Lung microvascular endothelial cell (primary cell): ENCODE measurements around the gene TMEM170B. TPM values are rescaled to one million over a fixed set of nuclear protein-coding genes. Genes with fewer than 3 reads are reported as not detected.
"Not testable (repeated sequence)": the region's sequence is repeated elsewhere in the genome, so short reads cannot be mapped to it uniquely, and the experiment has no call there.

Experiments used
- DNase-seq, 2 donors: peaks; one replicate each; pipeline versions ENCODE4 v3.0.0 to v3.0.0-alpha.2; 2010; ENCODE audit warnings: low read depth in 2 of 2
- total RNA-seq: library from RNA; depleted of rRNA; stranded (reverse); fragments of >200 nt; gene quantifications from 2 replicates; pipeline ENCODE4 v1.2.1, GENCODE V29; 2014

TMEM170B gene
- total RNA-seq, 1 donor from 2014 or later = 2.0 TPM

DNA sequence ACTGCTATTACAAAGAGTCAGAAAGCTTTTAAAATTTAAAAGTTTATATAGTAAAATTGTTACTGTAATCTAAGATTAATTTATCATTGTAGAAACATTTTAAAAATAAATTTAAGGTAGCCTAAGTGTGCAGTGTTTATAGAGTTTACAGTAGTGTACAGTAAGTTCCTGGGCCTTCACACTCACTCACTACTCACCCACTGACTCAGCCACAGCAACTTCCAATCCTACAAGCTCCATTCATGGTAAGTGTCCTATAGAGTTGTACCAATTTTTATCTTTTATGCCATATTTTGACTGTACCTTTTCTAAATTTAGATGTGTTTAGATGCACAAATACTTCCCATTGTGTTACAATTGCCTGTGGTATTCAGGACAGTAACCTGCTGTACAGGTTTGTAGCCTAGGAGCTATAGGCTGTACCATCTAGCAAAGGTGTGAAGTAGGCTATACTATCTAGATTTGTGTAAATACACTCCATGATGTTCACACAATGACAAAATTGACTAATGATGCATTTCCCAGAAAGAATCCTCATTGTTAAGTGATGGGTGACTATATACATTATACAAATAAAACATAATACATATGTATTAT, 10.2 kb upstream of the TMEM170B start:
- no peak for DNase-seq

DNA sequence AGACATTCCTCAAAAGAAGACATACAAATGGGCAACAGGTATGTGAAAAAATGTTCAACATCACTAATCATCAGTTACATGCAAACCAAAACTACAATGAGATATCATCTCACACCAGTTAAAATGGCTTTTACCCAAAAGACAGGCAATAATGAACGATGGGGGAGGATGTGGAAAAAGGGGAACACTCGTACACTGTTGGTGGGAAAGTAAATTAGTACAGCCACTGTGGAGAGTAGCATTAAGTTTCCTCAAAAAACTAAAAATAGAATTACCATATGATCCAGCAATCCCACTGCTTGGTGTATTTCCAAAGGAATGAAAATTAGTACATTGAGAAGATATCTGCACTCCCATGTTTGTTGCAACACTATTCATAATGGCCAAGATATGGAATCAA, 8.6 kb upstream of the TMEM170B start:
- no peak for DNase-seq

DNA sequence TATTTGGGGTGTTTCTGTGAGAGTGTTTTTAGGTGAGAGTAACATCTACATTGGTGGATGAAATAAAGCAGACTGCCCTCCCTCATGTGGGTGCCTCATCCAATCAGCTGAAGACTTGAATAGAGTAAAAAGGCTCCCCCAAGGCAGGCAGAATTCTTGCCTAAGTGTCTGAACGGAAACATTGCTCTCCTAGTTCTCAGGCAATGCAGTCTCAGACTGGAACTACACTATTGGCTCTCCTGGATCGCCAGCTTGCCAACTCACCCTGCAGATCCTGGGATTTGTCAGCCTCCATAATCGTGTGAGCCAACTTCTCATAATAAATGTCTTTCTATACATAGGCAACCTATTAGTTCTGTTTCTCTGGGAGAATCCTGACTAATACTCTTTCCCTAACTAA, 5.5 kb upstream of the TMEM170B start:
- DNase-seq = no peak

DNA sequence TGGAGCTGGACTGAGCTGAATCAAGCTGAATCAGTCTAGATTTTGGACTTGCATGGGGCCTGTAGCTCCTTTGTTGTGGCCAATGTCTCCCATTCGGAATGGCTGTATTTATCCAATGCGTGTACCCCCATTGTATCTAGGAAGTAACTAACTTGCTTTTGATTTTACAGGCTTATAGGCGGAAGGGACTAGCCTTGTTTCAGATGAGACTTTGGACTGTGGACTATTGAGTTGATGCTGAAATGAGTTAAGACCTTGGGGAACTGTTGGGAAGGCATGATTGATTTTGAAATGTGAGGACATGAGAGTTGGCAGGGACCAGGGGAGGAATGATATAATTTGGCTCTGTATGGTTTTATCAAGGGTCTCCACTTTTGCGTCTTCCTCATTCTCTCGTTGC, 3.0 kb upstream of the TMEM170B start:
- DNase-seq = no peak

DNA sequence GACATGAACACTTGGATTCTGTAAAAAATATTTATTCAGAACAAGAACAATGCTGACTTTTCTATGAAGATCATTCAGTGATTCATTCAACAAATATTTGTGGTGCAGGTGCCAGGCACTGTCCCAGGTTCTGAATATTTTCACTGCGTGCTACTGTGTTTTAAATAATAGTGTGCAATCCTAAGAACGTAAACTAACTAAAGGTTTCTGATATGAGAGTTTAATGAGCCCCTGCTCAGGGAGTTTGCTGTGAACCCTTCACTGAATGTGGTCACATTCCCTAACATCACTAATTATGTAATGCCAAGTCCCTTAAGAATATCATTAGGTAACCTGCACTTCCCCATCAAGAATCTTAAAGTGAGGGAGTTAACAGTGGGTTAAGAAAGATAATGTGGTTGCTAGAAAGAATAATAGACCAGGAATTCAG, 1.7 kb upstream of the TMEM170B start:
- peak; percentile 64 to 68 for DNase-seq

DNA sequence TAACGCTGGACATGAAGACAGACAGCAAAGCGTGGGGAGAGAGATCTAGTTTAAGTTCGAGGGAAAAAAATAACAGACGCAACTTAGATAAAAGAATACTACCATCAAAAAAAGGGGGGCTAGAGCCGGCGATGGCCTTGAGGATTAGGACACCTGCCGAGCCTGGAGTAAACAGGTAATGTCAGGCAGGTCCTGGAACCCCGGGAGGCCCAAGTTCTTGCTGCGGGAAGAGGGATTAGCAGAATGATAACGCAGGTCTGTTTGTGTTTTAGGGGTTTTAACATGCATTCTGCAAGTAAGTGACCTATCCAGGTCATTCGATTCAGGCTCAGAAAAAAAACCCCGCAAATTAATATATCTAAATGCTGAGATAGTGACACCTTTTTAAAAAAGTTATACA, 754 bp upstream of the TMEM170B start:
- DNase-seq = peak in 1 of 2 donors; percentile 8

DNA sequence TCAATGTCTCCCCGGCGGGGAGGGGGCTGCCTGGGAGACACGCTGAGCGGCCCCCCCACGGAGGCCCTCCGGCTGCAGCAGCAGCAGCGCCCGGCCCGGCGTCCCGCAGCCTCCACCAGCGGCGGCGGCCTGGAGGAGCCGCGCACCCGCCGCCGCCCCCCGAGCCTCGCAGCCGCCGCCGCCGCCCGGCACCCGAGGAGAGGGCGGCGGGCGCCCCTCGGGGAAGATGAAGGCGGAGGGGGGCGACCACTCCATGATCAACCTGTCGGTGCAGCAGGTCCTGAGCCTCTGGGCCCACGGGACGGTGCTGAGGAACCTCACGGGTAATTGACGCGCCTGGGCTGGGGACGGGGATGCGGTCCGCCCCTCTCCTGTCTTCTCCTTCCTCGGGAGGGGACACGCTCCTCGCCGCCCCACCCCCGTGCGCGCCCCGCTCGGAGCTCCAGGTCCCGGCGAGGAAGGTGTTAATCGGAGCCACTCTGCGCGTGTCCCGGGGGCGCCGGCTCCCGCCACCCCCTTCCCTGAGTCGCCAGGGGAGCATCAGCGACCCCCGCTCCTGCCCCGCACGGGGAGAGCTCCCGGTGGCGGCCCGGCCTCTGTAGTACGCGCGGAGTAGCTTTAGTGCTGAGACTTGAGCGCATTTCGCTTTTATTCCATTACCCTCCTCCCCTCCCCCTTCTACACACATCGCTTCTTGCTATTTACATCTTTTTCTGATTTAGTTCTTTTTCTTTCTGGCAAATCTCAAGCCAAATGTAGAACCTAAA, 686 bp downstream of the TMEM170B start:
- DNase-seq = peak; percentile 1 to 17

DNA sequence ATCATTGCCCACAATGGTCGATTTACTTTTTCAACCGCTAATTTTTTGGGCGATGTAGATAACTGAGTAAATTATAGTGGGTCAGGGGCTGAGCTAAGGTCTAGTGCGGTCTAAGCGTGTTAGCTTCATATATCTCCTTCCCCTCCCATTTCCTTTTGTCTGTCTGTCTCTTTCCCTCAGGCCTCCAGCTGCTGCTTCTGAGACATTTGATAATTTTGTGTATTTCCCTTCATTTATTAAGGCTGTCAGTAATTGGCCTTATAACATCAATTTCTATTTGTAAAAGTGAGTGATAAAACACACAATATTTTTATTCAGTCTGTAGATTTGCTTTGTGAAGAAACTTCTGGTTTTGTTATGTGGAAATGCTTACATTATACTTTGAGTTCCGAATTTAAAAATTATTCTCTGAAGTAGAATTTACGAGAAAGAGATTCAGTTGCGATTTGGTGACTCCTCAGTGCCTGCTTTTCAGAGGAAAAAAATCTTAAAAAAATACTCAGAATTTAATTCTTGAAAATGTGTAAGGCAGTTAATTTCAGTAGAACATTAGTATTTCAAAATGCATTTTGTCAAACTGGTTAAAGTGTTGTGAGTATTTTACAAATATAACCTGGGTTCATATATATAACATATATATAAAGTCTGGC, 1.4 kb downstream of the TMEM170B start:
- DNase-seq = no peak

DNA sequence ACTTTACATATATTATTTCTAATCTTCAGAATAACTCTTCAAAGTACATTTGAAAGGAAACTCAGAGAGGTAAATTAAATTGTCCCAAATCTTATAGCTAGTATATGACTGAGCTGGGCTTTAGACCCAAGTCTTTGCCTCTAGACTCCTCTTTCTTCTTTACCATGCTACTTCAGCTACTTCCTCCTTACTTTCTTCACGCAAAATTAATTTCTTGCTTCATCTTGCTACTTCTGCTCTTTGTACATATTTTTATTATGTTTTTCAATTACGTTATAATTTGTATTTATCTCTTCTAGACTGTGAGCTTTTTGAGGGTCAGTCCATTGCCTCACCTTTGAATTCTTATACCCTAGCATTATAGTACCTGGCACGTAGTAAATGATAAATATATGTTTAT, 5.3 kb downstream of the TMEM170B start:
- DNase-seq = no peak

DNA sequence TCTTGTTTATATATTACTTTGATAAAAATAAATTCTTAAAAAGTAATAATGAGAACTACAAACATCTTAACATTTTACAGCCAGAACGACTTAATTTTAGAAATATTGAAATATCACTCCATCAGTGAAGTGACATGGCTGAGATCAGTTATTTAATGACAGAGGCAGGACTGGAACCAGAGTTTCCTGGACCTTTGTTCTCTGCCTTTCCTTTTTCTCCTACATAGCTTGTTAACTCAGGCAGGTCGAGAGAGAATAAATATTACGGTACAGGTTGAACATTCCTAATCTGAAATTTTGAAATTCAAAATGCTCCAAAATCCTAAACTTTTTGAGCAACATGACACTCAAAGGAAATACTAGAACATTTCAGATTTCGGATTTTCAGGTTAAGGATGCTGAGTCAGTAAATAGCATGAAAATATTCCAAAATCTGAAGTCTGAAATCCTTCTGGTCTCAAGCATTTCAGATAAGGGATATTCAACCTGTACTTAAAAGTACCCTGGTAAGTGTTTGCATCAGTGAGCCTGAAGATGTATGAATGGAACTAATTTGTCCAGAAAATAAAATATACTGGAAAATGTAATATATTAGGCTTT, 6.5 kb downstream of the TMEM170B start:
- DNase-seq = no peak

DNA sequence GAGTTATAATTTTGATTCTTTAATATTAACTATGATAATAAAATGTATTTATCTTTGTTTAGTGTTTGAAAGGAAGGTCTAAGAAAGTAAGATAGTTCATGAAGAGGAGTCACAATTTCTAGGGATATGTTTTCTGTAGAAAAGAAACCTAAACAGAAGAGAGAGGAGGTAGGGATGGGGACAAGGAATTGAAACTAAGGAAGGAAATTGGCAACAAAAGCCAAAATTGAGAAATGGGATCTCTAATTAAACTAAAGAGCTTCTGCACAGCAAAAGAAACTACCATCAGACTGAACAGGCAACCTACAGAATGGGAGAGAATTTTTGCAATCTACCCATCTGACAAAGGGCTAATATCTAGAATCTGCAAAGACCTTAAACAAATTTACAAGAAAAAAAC, 10.3 kb downstream of the TMEM170B start:
- DNase-seq = not testable (repeated sequence)

DNA sequence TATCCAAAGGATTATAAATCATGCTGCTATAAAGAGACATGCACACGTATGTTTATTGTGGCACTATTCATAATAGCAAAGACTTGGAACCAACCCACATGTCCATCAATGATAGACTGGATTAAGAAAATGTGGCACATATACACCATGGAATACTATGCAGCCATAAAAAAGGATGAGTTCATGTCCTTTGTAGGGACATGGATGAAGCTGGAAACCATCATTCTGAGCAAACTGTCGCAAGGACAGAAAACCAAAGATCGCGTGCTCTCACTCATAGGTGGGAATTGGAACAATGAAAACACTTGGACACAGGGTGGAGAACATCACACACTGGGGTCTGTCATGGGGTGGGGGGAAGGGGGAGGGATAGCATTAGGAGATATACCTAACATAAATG, 11.0 kb downstream of the TMEM170B start:
- DNase-seq = not testable (repeated sequence)

DNA sequence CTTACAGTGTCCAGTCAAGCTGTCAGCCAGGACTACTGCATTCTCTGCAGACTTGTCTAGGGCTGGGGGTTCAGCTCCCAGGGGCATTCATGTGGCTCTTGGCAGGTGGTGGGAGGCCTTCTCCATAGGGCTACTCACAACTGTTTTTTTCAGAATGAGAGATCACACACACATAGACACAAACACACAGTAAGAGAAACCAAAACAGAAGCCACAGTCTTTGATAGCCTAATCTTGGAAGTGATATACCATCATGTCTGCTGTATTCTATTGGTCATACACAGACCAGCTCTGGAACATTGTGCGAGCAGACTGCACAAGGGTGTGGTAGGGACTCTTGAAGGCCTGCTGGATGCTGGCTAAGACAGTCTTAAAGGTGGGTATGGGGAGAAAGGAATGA, 13.5 kb downstream of the TMEM170B start:
- DNase-seq = no peak

DNA sequence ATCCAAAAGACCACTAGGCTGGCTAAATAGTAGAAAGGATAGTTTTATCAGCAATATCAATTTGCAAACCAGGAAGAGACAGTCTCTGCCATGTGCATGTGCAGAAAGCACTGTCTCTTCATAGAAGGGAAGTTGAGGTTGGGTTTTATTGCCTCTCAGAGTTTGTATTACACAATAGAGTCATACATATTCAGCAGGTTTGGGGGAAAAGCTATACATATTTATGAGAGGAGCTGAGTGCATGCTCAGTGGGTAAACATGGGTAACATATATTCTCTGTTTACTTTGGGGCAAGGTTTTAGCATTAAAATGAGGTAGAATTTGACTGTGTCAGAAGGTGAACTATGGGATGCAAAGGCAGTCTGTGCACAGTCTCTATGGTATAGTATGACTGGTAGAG, 14.9 kb downstream of the TMEM170B start:
- DNase-seq = no peak

DNA sequence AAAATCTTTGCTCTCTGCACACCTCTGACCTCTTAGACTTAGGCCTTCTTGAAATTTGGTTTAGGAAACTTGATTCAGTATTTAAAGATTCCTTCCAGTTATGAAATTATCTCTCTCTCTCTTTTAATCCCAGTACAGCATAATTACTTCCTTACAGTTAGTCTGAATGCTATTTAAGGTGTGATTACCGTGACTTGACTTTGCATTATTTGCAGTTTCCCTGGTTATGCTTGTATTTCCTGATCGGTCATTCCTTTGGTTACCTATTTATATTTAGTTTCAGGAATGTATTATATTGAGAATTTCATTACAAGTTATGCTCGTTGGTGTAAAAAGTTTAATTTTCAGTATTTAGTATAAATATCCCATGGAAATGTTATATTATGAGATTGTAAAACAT, 16.3 kb downstream of the TMEM170B start:
- DNase-seq = no peak

DNA sequence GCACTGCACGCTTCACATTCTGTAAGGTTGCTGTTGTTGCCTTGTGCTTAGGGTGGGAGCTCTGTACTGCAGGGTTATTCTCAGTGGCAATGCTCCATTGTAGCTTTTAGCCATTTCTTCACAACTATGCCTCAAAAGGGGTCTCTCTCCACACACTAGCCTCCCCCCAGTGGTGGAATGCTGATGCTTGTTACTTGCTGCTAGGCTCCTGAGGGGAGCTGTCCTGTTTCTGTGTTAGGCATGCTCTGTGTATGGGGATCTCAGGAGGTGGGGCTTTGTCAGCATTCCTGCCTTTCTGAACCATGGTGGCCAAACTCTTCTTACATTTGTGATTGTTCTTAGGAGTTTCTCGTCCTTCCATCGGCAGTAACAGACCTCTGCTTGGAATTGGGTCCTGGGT, 18.8 kb downstream of the TMEM170B start:
- no peak for DNase-seq

DNA sequence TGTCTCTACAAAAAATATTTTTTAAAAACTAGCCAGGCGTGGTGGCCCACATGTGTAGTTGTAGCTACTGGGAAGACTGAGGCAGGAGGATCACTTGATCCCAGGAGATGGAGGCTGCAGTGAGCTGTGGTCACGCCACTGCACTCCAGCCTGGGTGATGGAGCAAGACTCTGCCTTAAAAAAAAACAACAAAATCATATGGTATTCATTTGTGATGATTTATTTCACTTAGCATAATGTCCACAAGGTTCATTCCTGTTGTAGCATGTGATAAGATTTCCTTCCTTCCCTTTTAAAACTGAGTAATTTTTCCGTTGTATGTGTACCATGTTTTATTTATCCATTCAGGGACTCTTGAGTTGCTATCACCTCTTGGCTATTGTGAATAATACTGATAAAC, 26.2 kb downstream of the TMEM170B start:
- peak; percentile 3 to 14 for DNase-seq

DNA sequence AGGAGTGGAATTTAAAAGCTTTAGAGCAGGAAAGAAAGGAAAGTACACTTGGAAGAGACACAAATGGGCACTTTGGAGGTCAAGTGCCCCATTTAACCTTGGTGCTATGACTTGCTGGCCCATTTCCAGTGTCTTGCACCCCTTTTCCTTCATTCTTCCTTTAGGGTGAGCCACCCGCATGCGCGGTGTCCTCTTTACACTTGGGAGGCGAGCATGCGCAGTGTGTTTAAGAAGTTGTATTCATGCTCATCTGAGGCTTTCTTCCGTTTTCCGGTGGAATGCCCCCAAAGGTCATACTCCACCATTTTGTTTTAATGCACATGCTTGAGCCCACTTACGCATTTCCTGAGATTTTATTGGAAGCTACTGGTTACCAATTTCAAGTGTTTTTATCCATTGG, 29.1 kb downstream of the TMEM170B start:
- DNase-seq = no peak

DNA sequence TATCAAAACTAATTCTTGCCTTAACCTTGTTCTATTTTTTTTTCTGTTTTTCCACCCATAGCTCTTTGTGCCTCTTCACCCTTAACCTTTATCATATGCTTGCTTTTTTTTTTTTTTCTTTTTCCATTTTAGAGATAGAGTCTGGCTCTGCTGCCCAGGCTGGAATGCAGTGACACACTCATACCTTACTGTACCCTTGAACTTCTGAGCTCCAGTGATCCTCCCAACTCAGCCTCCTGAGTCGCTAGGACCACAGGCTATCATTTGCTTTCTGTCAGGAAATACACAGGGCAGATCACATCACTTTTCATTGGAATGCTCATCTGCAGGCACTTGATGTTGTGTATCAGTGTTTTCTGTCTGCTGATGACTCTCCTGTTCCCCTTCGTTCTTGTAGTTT, 33.5 kb downstream of the TMEM170B start:
- no peak for DNase-seq

DNA sequence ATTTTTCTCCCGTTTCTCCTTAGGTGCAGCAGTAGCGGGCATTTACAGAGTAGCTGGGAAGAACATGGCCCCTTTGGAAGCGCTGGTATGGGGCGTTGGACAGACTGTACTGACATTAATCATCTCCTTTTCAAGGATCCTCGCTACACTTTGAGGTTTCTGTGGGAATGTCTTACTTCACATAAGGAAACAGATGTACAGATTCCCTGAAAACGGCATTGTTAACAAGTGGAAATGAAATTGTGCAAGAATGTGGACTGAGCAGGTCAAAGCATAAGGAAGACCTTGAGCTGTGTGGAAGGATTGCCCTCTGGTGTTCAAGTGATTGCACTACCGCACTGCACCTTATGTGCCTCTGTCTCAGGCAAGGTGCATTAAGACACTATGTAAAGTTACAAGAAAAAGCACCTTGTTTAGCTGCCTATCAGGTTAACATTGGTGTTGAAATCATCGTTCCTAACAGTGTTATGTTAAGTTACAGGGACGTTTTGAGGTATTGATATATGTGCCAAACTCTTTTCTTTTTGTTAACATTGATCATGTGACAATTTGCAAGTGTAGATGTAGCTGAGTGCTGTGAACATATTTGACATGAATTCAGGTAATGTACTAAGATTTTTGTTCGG, 38.0 kb downstream of the TMEM170B start:
- peak; percentile 83 to 89 for DNase-seq

DNA sequence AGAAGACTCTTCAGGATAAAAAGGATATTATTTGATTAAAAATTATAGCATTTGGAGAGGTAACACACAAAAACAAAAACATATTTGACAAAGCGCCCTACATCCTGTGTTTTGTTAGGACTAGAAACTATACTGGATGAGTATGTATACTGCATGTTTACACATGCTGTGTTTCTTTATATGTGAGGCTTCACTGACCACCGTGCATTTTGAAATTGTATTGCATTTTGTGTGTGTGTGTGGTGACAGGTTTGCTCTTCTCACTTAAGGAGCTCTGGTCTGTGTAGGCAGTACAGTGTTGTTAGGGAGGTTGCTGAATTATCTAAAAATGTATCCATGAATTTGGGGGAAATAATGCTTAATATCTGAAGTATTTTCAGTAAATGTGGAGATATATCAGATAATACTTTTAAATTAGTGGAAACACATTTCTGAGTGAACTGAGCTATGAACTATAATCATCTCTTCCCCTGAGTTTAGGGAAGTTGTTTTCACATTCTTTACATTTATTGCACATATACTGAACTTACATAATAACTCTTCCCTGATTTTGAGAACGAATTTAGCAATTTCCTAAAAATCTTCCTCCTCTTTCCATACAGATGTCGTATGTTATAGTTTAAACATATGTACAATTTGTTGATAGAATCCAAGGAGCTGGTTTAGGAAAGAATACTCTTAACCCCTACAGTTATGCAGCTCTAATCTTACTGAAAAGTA, 43.3 kb downstream of the TMEM170B start:
- no peak for DNase-seq
